GM18907 (cell line): Measurements from ENCODE around the gene TRPT1.

Source experiments
- ATAC-seq: cut with Tn5 transposase; IDR thresholded peaks from one replicate; pipeline ENCODE4 v1.9.1; 2021; ENCODE audit warnings: mild to moderate bottlenecking, moderate library complexity; ENCODE audit not compliant: unreplicated experiment

TRPT1 gene

DNA sequence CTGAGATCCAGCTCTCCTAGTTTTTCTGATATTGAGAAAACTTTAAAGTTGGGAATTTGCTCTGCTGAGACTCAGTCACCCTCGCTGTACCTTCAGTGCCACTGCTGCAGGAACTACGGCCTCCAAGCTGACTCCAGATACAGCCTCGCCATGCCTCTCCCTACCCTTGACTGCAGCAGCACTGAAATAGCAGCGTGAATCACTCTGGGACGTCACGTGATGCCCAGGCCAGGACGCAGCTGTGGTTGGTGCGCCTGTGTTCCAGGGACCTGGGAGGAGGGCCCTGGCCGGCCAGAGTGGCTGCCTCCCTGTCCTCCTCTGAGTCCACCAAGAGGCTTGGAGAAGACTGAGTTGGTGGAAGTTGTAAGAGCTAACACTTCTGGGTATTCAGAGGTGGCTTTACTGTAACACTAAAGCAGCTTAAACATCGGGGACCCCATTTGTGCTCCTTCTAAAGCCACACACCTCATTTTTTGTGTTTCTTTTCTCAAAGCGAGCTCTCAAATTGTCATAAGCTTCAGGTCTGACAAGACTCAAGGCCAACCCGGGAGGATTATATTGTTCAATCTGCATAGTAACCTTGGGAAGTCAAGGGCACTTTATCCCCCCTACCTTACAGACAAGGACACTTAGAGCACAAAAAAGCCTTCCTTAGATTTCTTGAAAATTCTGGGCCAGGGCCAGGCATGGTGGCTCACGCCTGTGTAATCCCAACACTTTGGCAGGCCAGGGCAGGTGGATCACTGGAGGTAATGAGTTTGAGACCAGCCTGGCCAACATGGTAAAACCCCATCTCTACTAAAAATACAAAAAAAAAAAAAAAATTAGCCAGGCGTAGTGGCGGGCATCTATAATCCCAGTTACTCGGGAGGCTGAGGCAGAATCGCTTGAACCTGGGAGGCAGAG lies 44.2 kb downstream of the TRPT1 start:
- ATAC-seq: no peak

DNA sequence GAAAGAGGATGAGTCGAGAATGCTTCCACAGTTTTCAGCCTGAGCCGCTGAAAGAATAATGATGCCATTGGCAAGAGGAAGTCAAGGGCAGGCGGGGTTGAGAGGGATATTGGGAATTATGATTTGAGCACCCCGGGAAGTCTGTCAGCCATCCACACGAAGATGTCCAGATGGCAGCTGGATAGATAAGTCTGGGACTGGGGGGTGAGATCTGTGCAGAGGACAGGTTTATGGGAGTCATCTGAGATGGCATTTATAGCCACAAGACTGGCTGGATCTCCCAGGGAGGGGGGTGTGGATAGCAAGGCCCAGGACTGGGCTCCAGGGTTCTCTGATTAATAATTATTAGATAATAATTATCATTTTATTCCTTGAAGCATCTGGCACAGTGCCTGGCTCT lies 45.1 kb downstream of the TRPT1 start:
- no peak for ATAC-seq

DNA sequence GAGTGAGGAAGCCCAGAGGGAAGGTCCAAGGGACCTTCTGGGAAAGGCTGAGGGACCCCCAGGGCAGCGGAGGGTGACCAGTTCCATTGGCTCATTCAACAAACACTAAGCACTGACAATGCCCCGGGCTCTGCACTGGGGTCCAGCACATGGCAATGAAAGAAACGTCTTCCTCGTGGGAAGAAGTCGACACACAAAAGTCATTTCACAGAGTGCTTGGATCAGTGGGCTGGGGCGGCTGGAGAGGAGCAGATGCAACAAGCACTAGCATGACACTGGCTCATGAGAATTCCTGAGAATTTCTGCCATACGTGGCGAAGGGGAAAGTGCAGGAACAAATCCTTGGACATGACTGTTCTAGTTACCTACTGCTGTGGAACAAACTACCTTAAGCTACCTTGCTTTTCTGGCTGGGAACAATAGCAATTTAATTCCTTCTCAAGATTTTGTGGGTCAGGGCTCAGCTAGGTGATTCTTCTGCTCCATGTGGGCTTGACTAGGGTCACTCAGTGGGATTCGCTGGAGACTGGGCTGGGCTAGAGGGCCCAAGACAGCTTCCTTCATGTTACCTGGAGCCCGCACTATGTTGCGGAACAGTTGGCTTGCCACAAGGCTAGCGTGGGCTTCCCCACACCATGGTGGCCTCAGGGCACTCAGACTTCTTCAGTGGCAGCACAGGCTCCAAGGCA lies 46.9 kb downstream of the TRPT1 start:
- ATAC-seq: no peak

DNA sequence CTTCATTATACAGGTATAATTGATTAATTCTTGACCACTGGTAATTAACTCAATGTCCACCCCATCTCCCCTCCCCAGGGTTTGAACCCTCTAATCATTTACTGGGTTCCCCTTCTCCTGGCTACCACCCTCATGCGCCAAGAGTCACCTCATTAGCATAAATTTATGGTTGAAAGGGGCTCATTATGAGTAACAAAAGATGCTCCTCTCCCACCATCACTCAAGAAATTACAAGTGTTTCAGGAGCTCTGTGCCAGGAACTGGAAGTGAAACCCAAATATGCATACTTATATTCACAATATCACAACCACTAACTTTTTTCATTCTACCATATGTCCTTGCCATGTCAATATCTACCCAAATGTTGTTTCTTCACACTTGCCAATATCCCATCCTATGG lies 47.8 kb downstream of the TRPT1 start:
- ATAC-seq: no peak

DNA sequence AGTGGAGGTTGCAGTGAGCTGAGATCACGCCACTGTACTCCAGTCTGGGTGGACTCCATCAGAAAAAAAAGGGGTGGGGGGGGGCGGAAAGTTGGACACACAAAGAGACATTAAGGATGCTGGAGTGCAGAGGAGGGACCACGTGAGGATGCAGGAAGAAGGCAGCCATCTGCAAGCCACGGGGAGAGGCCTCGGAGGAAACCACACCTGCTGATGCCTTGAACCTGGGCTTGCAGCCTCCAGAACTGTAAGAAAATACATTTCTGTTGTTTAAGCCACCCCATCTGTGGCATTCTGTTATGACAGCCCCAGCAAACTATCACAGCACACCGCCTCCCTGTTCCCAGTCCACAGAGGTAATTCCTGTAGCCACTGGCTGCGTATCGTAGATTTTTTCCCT lies 49.2 kb downstream of the TRPT1 start:
- ATAC-seq: no peak
